Mesothelial cell of epicardium (in vitro differentiated cells): ENCODE results near the gene NYNRIN. TPM values are rescaled to one million over a fixed set of nuclear protein-coding genes. Genes with fewer than 3 reads are reported as not detected.

Experiments used
- DNase-seq, 2 experiments: peaks; one replicate each; pipeline ENCODE4 v3.0.0; 2021; ENCODE audit warnings: low spot score in 2 of 2; ENCODE audit not compliant: unreplicated experiment in 2 of 2
- H3K27ac Mint-ChIP-seq: 2 replicates; pipeline ENCODE4 v1.8.0; 2021; ENCODE audit warnings: mixed read lengths
- H3K27me3 Mint-ChIP-seq: 2 replicates; pipeline ENCODE4 v1.8.0; 2021; ENCODE audit warnings: low read depth, mixed read lengths
- H3K36me3 Mint-ChIP-seq: 2 replicates; pipeline ENCODE4 v1.8.0; 2021; ENCODE audit warnings: mixed read lengths
- H3K4me1 Mint-ChIP-seq: 2 replicates; pipeline ENCODE4 v1.8.0; 2021; ENCODE audit warnings: mixed read lengths
- H3K4me3 Mint-ChIP-seq: 2 replicates; pipeline ENCODE4 v1.8.0; 2021; ENCODE audit warnings: mild to moderate bottlenecking, moderate library complexity, mixed read lengths
- H3K9me3 Mint-ChIP-seq: 2 replicates; pipeline ENCODE4 v1.8.0; 2021; ENCODE audit warnings: mixed read lengths
- CTCF ChIP-seq: fragments of 200-600 bp; sonication (generic); IDR thresholded peaks from one replicate; pipeline ENCODE4 v1.5.0; 2021; ENCODE audit warnings: antibody characterized with exemption; ENCODE audit not compliant: unreplicated experiment
- total RNA-seq: library from RNA; stranded (reverse); gene quantifications from 3 replicates; pipeline ENCODE4 v1.2.1, GENCODE V29; 2021

The NYNRIN gene
- total RNA-seq, 1 donor from 2014 or later = 173 TPM

DNA sequence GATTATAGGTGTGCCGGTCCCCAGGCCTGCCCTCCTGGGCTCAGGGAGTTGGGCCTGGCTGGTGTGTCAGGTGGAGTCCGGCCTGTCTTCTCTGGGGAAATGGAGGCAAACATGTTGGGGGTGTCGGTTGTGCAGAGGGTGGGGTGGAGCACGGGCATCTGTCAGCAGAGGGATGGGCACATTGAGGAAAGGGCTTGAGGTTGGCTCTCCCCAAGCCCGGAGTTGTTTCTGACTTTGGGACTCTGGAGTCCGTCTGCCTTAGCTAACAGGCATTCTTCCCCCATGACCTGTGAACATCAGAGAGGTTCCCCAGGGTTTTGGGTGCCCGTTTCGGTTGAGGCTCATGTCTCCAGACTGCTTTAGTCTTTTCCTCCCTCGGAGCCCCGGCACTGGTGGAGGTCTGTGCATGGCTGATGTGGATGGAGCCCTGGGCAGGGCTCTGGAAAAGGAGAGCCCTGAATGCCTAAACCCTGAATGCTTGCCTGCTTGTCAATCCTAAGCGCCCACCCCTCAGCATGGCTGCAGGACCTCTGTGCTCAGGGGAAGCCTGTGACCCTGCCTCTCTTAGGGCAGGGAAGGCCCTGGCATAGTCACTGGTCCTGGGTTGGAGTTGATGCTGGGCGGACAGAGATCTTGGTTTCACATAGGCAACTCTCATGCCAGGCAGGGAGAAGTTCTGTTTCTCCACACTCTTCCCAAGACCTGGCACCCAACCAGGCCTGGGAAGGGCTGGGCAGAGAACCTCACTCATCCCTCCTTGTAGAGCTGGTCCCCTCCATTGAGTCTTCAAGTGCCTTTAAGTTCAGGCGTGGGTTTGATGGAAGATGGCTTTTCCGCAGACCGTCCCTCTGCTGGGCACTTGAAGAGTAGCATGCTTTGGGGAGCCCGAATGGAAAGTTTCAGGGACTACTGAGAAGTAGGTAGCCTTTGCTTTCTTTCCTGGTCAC, 12.9 kb downstream of the NYNRIN start:
- peak; percentile 73 for TF ChIP-seq CTCF
- Mint-ChIP-seq H3K9me3 (no peaks in the 10 kb centered on the region), H3K36me3 (peaks cover 36% of the 10 kb centered on the region), H3K27me3 (no peaks in the 10 kb centered on the region), H3K4me1 (peaks cover 1% of the 10 kb centered on the region), H3K27ac (no peak overlapping the region), H3K4me3 (no peak overlapping the region)
- DNase-seq = no peak

DNA sequence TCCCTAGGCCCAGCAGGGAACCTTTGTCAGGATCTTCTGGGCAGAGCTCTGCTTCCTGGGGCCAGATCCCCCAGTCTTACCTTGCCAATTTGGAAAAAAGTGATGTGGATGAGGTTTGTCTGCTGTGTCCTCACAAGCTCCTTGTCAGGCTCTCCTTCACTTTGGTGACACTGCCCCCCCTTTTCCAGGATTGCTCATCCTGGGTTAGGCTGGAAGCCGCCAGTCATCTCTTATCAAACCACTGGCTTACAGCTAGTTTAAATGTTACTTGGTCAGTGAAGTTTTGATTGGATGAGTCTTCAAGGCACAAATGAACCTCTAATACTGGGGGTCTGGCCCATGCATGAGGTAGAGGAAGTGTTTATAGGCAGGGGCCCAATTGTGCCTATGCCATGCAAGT, 15.3 kb downstream of the NYNRIN start:
- H3K27ac Mint-ChIP-seq = no peak overlapping the region
- peaks cover 6% of the 10 kb centered on the region for H3K4me1 Mint-ChIP-seq
- DNase-seq = no peak
- no peaks in the 10 kb centered on the region for H3K9me3 Mint-ChIP-seq
- H3K4me3 Mint-ChIP-seq = no peak overlapping the region
- no peaks in the 10 kb centered on the region for H3K27me3 Mint-ChIP-seq
- TF ChIP-seq CTCF = no peak
- H3K36me3 Mint-ChIP-seq = peaks cover 34% of the 10 kb centered on the region

- Mint-ChIP-seq H3K27me3 (no peaks in the 10 kb centered on the region), H3K4me3 (no peak overlapping the region), H3K9me3 (no peaks in the 10 kb centered on the region), H3K36me3 (peaks cover 34% of the 10 kb centered on the region), H3K4me1 (peaks cover 9% of the 10 kb centered on the region), H3K27ac (no peak overlapping the region)
- no peak for DNase-seq
- no peak for TF ChIP-seq CTCF
These were observed 16.1 kb downstream of the NYNRIN start for GRCh38 chr14:24414732-24415420.

GRCh38 chr14:24415421-24416253, 16.8 kb downstream of the NYNRIN start:
- Mint-ChIP-seq H3K36me3 (peaks cover 33% of the 10 kb centered on the region), H3K27ac (no peak overlapping the region), H3K4me1 (peaks cover 9% of the 10 kb centered on the region), H3K27me3 (no peaks in the 10 kb centered on the region), H3K4me3 (no peak overlapping the region), H3K9me3 (no peaks in the 10 kb centered on the region)
- TF ChIP-seq CTCF = no peak
- DNase-seq = no peak

DNA sequence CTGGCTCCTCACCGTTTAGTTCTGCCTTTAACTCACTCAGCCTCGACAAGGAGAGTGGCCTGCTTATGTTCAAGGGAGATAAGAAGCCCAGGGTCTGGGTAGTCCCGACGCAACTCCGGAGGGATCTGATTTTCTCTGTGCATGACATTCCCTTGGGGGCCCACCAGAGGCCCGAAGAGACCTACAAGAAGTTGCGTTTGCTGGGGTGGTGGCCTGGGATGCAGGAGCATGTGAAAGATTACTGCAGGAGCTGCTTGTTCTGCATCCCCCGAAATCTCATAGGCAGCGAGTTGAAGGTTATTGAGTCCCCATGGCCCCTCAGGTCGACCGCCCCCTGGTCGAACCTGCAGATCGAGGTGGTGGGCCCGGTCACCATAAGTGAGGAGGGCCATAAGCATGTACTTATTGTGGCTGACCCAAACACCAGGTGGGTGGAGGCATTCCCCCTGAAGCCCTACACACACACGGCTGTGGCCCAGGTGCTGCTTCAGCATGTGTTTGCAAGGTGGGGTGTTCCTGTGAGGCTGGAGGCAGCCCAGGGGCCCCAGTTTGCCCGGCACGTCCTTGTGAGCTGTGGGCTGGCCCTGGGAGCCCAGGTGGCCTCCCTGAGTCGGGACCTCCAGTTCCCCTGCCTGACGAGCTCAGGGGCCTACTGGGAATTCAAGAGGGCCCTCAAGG, 17.6 kb downstream of the NYNRIN start:
- peaks cover 9% of the 10 kb centered on the region for H3K4me1 Mint-ChIP-seq
- no peak for TF ChIP-seq CTCF
- H3K9me3 Mint-ChIP-seq = no peaks in the 10 kb centered on the region
- peak overlapping the region; percentile 79 for H3K27ac Mint-ChIP-seq
- H3K27me3 Mint-ChIP-seq = no peaks in the 10 kb centered on the region
- DNase-seq = no peak
- H3K4me3 Mint-ChIP-seq = no peak overlapping the region
- peaks cover 29% of the 10 kb centered on the region for H3K36me3 Mint-ChIP-seq
